IPS-15b (cell line): ENCODE measurements around the gene SLC25A21.

Source experiments
- H3K27me3 ChIP-seq: one replicate; pipeline ENCODE4 v1.6.1; 2013; ENCODE audit warnings: low read length; ENCODE audit not compliant: control insufficient read depth, insufficient read depth
- H3K36me3 ChIP-seq: one replicate; pipeline ENCODE4 v1.6.1; 2013; ENCODE audit warnings: low read length; ENCODE audit not compliant: control insufficient read depth, insufficient read depth
- H3K4me1 ChIP-seq: one replicate; pipeline ENCODE4 v1.6.1; 2013; ENCODE audit warnings: mild to moderate bottlenecking, low read length; ENCODE audit not compliant: control insufficient read depth, insufficient read depth
- H3K4me3 ChIP-seq: one replicate; pipeline ENCODE4 v1.5.1; 2013; ENCODE audit warnings: low read depth, low read length
- H3K9ac ChIP-seq: one replicate; pipeline ENCODE4 v1.6.1; 2013; ENCODE audit warnings: low read depth, mild to moderate bottlenecking, low read length
- H3K9me3 ChIP-seq: one replicate; pipeline ENCODE4 v1.6.1; 2013; ENCODE audit warnings: mild to moderate bottlenecking, low read length; ENCODE audit not compliant: control insufficient read depth, insufficient read depth

SLC25A21 gene

GRCh38 chr14:36784541-36784940 is 387.9 kb downstream of the SLC25A21 start:
- Histone ChIP-seq H3K4me1 (no peaks in the 10 kb centered on the region), H3K27me3 (no peaks in the 10 kb centered on the region), H3K9ac (no peak overlapping the region), H3K36me3 (no peaks in the 10 kb centered on the region), H3K4me3 (no peak overlapping the region), H3K9me3 (no peaks in the 10 kb centered on the region)

DNA sequence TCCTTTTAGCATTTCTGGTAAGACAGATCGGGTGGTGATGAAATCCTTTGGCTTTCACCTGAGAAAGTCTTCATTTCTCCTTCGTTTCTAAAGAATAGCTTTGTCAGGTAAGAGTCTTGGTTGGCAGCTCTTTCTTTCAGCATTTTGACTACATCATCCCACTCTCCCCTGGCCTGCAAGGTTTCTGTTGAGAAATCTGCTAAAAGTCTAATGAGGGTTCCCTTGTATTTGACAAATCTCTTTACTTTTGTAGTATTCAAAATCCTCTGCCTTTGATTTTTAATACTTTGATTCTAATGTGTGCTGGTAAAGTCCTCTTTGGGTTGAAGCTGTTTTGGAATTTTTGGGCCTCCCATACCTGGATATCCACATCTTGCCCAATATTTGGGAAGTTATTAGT is 390.5 kb downstream of the SLC25A21 start:
- no peaks in the 10 kb centered on the region for H3K27me3 ChIP-seq
- H3K9me3 ChIP-seq, result no peaks in the 10 kb centered on the region
- H3K36me3 ChIP-seq, result no peaks in the 10 kb centered on the region
- no peaks in the 10 kb centered on the region for H3K4me1 ChIP-seq
- no peak overlapping the region for H3K4me3 ChIP-seq
- H3K9ac ChIP-seq, result no peak overlapping the region

DNA sequence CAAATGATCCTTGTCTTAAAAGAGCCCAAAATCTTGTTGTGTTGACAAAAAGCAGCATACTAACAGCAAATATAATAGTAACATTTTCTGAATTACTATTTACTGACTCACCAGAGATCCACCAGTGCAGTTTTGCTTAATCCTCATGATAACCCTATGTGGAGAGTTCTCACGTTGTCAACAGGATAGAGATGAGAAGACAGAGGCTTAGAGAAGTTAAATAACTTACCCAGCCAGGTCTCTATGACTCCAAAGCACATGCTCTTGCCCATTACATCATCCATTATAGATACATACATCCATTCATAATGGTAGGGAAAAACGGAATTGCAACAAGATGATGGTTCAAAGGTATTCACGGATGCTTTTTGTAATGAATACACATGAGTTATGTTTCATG is 398.8 kb downstream of the SLC25A21 start:
- Histone ChIP-seq H3K9ac (no peak overlapping the region), H3K4me1 (no peaks in the 10 kb centered on the region), H3K27me3 (no peaks in the 10 kb centered on the region), H3K36me3 (no peaks in the 10 kb centered on the region), H3K4me3 (no peak overlapping the region), H3K9me3 (no peaks in the 10 kb centered on the region)

DNA sequence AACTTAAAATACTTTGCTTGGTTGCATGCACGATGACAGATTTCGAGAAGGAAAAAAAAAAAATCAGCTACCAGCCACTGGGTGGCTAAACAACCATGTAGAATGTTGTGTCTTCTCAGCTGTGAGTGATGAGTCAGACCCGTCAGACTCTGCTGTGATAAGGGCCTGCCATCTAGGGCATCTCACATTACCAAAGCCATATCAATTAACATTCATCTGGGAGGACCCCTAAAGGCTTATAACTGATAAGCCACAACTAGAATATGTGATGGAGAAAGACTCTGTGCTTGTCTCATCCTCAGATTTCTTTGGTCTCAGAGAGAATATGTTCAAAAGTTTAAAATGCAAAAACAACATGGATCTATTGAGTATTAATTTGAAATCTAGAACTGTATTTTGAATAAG is 399.3 kb downstream of the SLC25A21 start:
- Histone ChIP-seq H3K36me3 (no peaks in the 10 kb centered on the region), H3K4me3 (no peak overlapping the region), H3K27me3 (no peaks in the 10 kb centered on the region), H3K9me3 (no peaks in the 10 kb centered on the region), H3K4me1 (no peaks in the 10 kb centered on the region), H3K9ac (no peak overlapping the region)

GRCh38 chr14:36771028-36771640 is 401.3 kb downstream of the SLC25A21 start:
- H3K4me1 ChIP-seq, result peaks cover 7% of the 10 kb centered on the region
- H3K9ac ChIP-seq, result no peak overlapping the region
- no peak overlapping the region for H3K4me3 ChIP-seq
- H3K36me3 ChIP-seq, result no peaks in the 10 kb centered on the region
- no peaks in the 10 kb centered on the region for H3K9me3 ChIP-seq
- H3K27me3 ChIP-seq, result no peaks in the 10 kb centered on the region

GRCh38 chr14:36768638-36769337 is 403.6 kb downstream of the SLC25A21 start:
- H3K4me1 ChIP-seq, result peaks cover 7% of the 10 kb centered on the region
- no peak overlapping the region for H3K9ac ChIP-seq
- H3K9me3 ChIP-seq, result no peaks in the 10 kb centered on the region
- no peaks in the 10 kb centered on the region for H3K27me3 ChIP-seq
- H3K4me3 ChIP-seq, result no peak overlapping the region
- H3K36me3 ChIP-seq, result no peaks in the 10 kb centered on the region

GRCh38 chr14:36767603-36768281 is 404.7 kb downstream of the SLC25A21 start:
- Histone ChIP-seq H3K4me3 (no peak overlapping the region), H3K4me1 (peaks cover 7% of the 10 kb centered on the region), H3K27me3 (no peaks in the 10 kb centered on the region), H3K9ac (no peak overlapping the region), H3K9me3 (no peaks in the 10 kb centered on the region), H3K36me3 (no peaks in the 10 kb centered on the region)

DNA sequence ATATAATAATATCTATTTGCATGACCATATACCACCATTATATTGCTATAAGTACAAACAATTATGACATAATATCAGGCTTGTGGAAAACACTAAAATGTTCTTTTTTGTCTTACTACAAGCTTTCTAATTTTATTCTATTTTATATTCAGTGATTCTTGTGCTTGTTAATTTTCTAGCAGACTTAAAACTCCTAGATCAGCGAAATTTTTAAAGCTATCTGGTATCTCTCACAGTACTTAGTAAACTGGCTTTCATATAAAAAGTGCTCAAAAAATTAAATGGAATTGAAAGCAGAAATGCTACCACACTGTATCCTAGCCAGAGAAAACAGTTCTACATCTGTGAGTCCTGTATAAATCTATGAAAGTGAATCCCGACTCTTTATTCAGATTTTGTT is 405.4 kb downstream of the SLC25A21 start:
- no peak overlapping the region for H3K4me3 ChIP-seq
- H3K27me3 ChIP-seq, result no peaks in the 10 kb centered on the region
- H3K9me3 ChIP-seq, result no peaks in the 10 kb centered on the region
- H3K4me1 ChIP-seq, result peaks cover 7% of the 10 kb centered on the region
- H3K36me3 ChIP-seq, result no peaks in the 10 kb centered on the region
- no peak overlapping the region for H3K9ac ChIP-seq

DNA sequence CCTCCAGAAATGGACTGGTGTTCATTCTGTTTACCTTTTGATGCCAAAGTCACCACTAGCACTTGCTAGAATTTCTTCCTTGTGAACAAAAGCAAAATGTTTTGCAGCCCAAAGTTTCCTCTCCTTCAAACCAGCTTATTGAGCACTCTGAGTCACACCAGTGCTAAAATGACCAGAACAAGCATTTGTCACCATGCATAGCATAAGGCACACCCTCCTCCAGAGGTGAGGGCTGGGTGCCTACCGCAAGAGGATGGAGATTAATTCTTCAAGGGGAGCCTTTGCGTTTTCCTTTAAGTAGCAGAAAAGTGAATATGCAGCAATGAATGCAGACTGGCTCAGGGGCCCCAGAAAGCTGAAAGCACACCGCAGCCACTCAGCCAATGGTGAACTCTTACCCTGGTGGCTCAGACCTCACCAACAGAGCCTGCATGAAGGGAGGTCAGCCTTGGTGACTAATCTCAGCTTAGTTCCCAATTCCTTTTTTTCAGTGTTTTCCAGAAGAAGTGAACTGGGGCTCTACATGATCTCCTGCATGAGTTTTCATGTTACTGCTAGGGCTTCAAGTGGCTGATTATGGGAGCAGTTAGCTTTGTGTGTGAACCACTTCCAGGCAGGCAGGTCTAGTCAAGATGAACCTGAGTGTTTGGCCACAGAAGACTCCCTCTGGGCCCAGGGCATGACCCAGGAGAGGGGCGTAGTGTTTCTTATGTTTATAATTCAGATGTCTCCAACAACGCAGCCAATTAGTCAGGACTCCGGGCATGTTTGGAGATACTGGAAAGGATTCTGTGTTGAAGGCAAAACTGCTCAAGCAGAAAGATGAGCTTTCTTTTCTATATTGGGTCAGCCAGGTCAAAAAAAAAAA is 414.4 kb downstream of the SLC25A21 start:
- H3K4me1 ChIP-seq, result peaks cover 3% of the 10 kb centered on the region
- no peaks in the 10 kb centered on the region for H3K36me3 ChIP-seq
- no peak overlapping the region for H3K4me3 ChIP-seq
- H3K9me3 ChIP-seq, result no peaks in the 10 kb centered on the region
- H3K27me3 ChIP-seq, result no peaks in the 10 kb centered on the region
- H3K9ac ChIP-seq, result no peak overlapping the region

- no peak overlapping the region for H3K9ac ChIP-seq
- peaks cover 3% of the 10 kb centered on the region for H3K4me1 ChIP-seq
- no peaks in the 10 kb centered on the region for H3K27me3 ChIP-seq
- no peaks in the 10 kb centered on the region for H3K36me3 ChIP-seq
- H3K4me3 ChIP-seq, result no peak overlapping the region
- no peaks in the 10 kb centered on the region for H3K9me3 ChIP-seq
Measured at GRCh38 chr14:36756226-36756625, 416.2 kb downstream of the SLC25A21 start.

GRCh38 chr14:36755756-36756155 is 416.6 kb downstream of the SLC25A21 start:
- H3K9ac ChIP-seq, result no peak overlapping the region
- peaks cover 3% of the 10 kb centered on the region for H3K4me1 ChIP-seq
- no peaks in the 10 kb centered on the region for H3K9me3 ChIP-seq
- no peaks in the 10 kb centered on the region for H3K27me3 ChIP-seq
- no peaks in the 10 kb centered on the region for H3K36me3 ChIP-seq
- no peak overlapping the region for H3K4me3 ChIP-seq
